IPS-18a (cell line): Measurements from ENCODE around the gene MYZAP.

ENCODE experiments used
- H3K27ac ChIP-seq: one replicate; pipeline ENCODE4 v1.5.1; 2013; ENCODE audit warnings: low read length
- H3K27me3 ChIP-seq: one replicate; pipeline ENCODE4 v1.6.1; 2013; ENCODE audit warnings: mild to moderate bottlenecking, low read length; ENCODE audit not compliant: control insufficient read depth, insufficient read depth
- H3K36me3 ChIP-seq: one replicate; pipeline ENCODE4 v1.6.1; 2013; ENCODE audit warnings: low read depth, low read length; ENCODE audit not compliant: control insufficient read depth
- H3K4me1 ChIP-seq: one replicate; pipeline ENCODE4 v1.6.1; 2013; ENCODE audit warnings: low read depth, low read length; ENCODE audit not compliant: control insufficient read depth
- H3K4me3 ChIP-seq: one replicate; pipeline ENCODE4 v1.5.1; 2013; ENCODE audit warnings: low read length
- H3K9ac ChIP-seq: one replicate; pipeline ENCODE4 v1.6.1; 2013; ENCODE audit warnings: mild to moderate bottlenecking, low read length, moderate library complexity
- H3K9me3 ChIP-seq: one replicate; pipeline ENCODE4 v1.6.1; 2013; ENCODE audit warnings: low read depth, low read length; ENCODE audit not compliant: control insufficient read depth

The MYZAP gene

DNA sequence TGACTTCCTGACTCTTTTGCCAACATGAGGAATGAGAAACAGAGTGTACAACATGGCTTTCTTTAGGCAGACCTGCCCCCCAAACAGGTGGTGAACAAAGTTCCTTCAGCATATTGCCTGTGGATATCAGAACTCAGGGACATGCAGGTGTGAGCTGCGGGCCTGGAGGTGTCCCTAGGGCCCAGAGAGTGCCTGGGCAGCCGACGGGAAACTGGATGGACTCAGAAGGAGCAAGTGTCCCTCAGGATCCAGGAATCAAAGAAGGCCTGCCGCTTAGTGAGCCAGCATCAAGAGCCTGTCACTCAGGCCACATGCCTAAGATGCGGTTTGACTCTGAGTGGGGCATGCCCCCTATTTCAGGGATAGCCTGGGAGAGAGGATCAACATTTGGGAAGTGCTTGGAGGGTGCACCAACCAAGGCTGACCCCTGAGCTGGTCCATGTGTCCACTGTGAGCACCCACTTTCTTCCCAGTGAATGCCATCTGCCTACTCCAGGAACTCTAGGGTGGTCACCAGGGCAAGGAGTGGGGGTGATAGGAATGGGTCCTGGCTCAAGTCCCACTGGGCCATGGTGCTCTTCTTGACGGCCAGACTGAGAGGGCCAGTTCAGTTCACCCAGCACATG, 98.8 kb downstream of the MYZAP start:
- no peaks in the 10 kb centered on the region for H3K4me1 ChIP-seq
- no peaks in the 10 kb centered on the region for H3K36me3 ChIP-seq
- H3K4me3 ChIP-seq, result no peak overlapping the region
- no peak overlapping the region for H3K27ac ChIP-seq
- no peaks in the 10 kb centered on the region for H3K9me3 ChIP-seq
- no peaks in the 10 kb centered on the region for H3K27me3 ChIP-seq
- no peak overlapping the region for H3K9ac ChIP-seq

DNA sequence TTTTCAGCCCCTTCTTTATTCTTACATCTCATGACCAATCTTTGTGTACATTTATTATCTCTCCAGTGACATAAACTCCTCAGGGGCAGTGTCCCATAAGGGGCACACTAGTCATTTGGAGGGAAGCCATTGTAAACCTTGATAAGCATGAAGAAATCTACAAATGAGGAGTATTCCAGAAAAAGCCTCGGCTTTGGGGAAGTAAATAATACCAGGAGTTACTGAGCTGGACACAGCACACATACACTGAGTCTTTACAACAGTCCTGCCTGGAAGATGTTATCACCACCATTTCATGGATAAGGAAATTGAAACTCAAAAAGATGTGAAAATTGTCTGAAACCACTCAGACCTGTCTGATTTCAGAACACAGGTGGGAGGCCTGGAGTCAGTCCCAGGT, 99.4 kb downstream of the MYZAP start:
- H3K9me3 ChIP-seq, result no peaks in the 10 kb centered on the region
- H3K27me3 ChIP-seq, result no peaks in the 10 kb centered on the region
- no peak overlapping the region for H3K9ac ChIP-seq
- H3K4me1 ChIP-seq, result no peaks in the 10 kb centered on the region
- H3K36me3 ChIP-seq, result no peaks in the 10 kb centered on the region
- H3K27ac ChIP-seq, result no peak overlapping the region
- no peak overlapping the region for H3K4me3 ChIP-seq

DNA sequence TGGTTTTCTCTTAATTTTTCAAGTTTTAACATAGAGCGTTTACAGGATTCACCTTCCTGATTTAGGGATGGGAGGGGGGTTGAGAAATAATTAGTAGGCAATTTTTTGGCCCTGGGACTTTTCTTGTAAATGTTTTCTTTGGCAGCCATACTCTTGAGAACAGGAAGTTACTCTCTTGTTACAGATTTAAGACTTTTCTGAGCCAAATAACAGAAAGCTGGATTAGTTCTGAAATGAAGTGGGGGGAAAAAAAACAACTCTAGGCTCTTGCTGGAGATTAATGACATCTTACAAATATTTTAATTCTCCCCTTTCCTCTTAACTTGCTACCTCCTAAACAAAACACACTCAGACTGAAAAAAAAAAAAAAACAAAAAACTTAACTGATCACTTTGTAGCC, 101.0 kb downstream of the MYZAP start:
- Histone ChIP-seq H3K27ac (no peak overlapping the region), H3K9me3 (no peaks in the 10 kb centered on the region), H3K27me3 (no peaks in the 10 kb centered on the region), H3K4me3 (no peak overlapping the region), H3K36me3 (no peaks in the 10 kb centered on the region), H3K9ac (no peak overlapping the region), H3K4me1 (no peaks in the 10 kb centered on the region)

DNA sequence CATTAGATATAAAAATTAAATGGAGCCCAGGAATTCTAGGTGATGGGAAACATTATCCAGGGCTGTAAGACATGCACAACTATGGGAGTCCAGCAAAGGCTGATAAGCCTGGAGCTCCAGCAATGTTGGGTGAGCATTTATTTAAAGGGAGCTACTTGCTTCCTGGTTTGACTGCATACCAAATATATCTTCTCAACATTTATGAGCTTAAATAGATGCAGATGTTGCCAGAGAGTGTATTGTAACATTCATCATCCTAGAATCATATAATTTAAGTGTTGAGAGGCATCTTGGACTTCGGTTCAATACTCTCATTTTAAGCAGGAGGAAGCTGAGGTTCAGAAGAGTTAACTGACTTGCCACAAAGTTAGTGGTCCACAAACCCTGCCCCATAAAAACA, 102.6 kb downstream of the MYZAP start:
- H3K36me3 ChIP-seq, result no peaks in the 10 kb centered on the region
- no peaks in the 10 kb centered on the region for H3K9me3 ChIP-seq
- H3K27ac ChIP-seq, result no peak overlapping the region
- no peaks in the 10 kb centered on the region for H3K27me3 ChIP-seq
- H3K4me1 ChIP-seq, result no peaks in the 10 kb centered on the region
- H3K9ac ChIP-seq, result no peak overlapping the region
- H3K4me3 ChIP-seq, result no peak overlapping the region

- no peak overlapping the region for H3K4me3 ChIP-seq
- no peaks in the 10 kb centered on the region for H3K9me3 ChIP-seq
- H3K27ac ChIP-seq, result no peak overlapping the region
These were observed 104.4 kb downstream of the MYZAP start for GRCh38 chr15:57696146-57696545.

GRCh38 chr15:57697588-57697987, 105.9 kb downstream of the MYZAP start:
- H3K27me3 ChIP-seq, result peaks cover 24% of the 10 kb centered on the region
- no peaks in the 10 kb centered on the region for H3K9me3 ChIP-seq
- no peaks in the 10 kb centered on the region for H3K4me1 ChIP-seq
- H3K36me3 ChIP-seq, result no peaks in the 10 kb centered on the region
- H3K4me3 ChIP-seq, result no peak overlapping the region
- no peak overlapping the region for H3K27ac ChIP-seq
- H3K9ac ChIP-seq, result no peak overlapping the region

More at GRCh38 chr15:57696146-57696545, 104.4 kb downstream of the MYZAP start:
- Histone ChIP-seq H3K9ac (no peak overlapping the region), H3K36me3 (no peaks in the 10 kb centered on the region), H3K27me3 (peaks cover 10% of the 10 kb centered on the region), H3K4me1 (no peaks in the 10 kb centered on the region)

- Histone ChIP-seq H3K4me3 (no peak overlapping the region), H3K27ac (no peak overlapping the region), H3K9me3 (no peaks in the 10 kb centered on the region), H3K36me3 (no peaks in the 10 kb centered on the region), H3K27me3 (peaks cover 31% of the 10 kb centered on the region), H3K9ac (no peak overlapping the region), H3K4me1 (no peaks in the 10 kb centered on the region)
These were observed 106.5 kb downstream of the MYZAP start for GRCh38 chr15:57698243-57698642.

DNA sequence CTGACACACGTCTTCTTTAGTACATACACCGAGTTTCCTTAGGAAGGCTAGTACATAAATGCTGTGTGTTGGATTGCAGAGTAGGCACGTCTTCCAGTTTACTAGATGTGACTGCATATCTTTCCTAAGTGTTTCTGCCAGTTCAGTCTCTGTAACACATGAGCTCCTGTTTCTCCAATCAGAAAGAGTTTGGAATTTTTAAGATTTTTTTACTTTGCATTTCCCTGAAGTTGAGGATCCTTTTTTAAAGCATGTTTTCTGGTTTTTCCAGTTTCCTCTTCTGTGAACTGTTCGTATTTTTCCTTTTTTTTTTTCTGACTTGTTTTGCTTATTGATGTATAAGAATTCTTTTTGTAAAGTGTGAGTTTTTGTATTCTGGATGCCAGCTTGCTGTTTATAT, 107.3 kb downstream of the MYZAP start:
- H3K27ac ChIP-seq, result no peak overlapping the region
- no peak overlapping the region for H3K9ac ChIP-seq
- H3K27me3 ChIP-seq, result peaks cover 38% of the 10 kb centered on the region
- no peaks in the 10 kb centered on the region for H3K36me3 ChIP-seq
- H3K4me3 ChIP-seq, result no peak overlapping the region
- H3K9me3 ChIP-seq, result no peaks in the 10 kb centered on the region
- H3K4me1 ChIP-seq, result no peaks in the 10 kb centered on the region

DNA sequence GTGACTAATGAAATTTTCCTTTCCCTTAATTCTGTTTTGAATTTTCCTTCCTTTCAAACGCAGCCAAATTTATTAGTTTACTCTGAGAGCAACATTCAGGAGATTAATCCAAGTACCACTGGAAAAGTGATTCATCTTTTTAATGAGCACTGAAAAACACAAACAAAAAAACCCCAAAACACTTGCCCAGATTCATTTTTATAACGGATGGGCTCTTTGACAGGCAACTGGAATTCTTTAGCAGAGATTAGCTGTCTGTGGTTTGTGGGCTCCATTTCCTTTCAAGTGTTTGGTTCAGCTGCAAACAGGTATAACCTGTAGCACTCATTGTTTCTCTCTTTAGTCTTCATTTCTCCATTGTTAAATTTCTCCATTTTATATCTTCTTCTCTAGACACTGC, 111.7 kb downstream of the MYZAP start:
- no peak overlapping the region for H3K27ac ChIP-seq
- H3K9ac ChIP-seq, result no peak overlapping the region
- H3K36me3 ChIP-seq, result no peaks in the 10 kb centered on the region
- peaks cover 5% of the 10 kb centered on the region for H3K9me3 ChIP-seq
- H3K4me1 ChIP-seq, result peaks cover 4% of the 10 kb centered on the region
- H3K4me3 ChIP-seq, result no peak overlapping the region
- H3K27me3 ChIP-seq, result peaks cover 56% of the 10 kb centered on the region

DNA sequence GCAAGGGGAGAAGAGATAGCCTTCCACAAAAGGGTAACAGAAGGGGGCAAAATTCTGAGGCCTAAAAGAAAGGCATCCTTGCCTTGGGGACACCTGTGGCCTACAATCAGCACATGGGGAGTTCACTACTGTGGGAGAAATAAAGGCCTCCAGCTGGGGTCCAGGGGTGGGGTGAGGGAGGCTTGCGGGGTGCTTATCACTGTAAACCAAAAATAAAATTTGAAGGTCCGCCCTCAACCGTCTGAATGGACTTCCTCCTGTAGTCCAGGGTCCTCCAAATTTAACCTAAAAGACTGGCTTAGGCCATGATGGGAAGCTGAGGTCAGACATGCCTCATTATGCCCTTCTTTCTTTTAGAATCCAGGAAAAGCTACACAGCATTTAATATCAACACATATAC, 112.7 kb downstream of the MYZAP start:
- H3K27me3 ChIP-seq, result peaks cover 56% of the 10 kb centered on the region
- H3K9me3 ChIP-seq, result peaks cover 5% of the 10 kb centered on the region
- no peak overlapping the region for H3K4me3 ChIP-seq
- H3K9ac ChIP-seq, result no peak overlapping the region
- H3K4me1 ChIP-seq, result peaks cover 4% of the 10 kb centered on the region
- peaks cover 6% of the 10 kb centered on the region for H3K36me3 ChIP-seq
- H3K27ac ChIP-seq, result no peak overlapping the region

GRCh38 chr15:57705746-57706404, 114.2 kb downstream of the MYZAP start:
- Histone ChIP-seq H3K36me3 (peaks cover 20% of the 10 kb centered on the region), H3K4me1 (peaks cover 4% of the 10 kb centered on the region), H3K9ac (peak overlapping the region; percentile 96), H3K27me3 (peaks cover 49% of the 10 kb centered on the region), H3K27ac (peak overlapping the region; percentile 18), H3K4me3 (peak overlapping the region; percentile 77), H3K9me3 (peaks cover 5% of the 10 kb centered on the region)
